A673 (cell line): ENCODE results near the gene DRAM1.

Experiments used
- CTCF ChIP-seq: fragments of 300-800, 200-600 bp; sonication (generic); conservative IDR thresholded peaks from 2 replicates; pipeline ENCODE4 v1.5.1; 2017; ENCODE audit warnings: low read depth, mild to moderate bottlenecking, antibody characterized with exemption, low read length, moderate library complexity, mixed read lengths
- EZH2 ChIP-seq: fragments of 200-600 bp; sonication (generic); IDR thresholded peaks from 2 replicates; pipeline ENCODE4 v1.6.1; 2017; ENCODE audit warnings: borderline replicate concordance, low read depth, mild to moderate bottlenecking, mixed read lengths, antibody characterized with exemption, low read length; ENCODE audit not compliant: poor library complexity, severe bottlenecking

- no peak for TF ChIP-seq CTCF
- TF ChIP-seq EZH2: no peak
These were observed 13.4 kb upstream of the DRAM1 start for GRCh38 chr12:101863981-101864380.
